NB4 (cell line): ENCODE data around the gene CALM3.
A peak's percentile ranks its signal among the peaks of the same experiment; 100 is the strongest.

Experiments used
- DNase-seq: peaks from one replicate; pipeline ENCODE4 v3.0.0; 2010; ENCODE audit warnings: low read depth
- H3K4me3 ChIP-seq: one replicate; pipeline ENCODE4 v1.5.1; 2011; ENCODE audit warnings: mild to moderate bottlenecking, low read depth, low read length, moderate library complexity
- MYC ChIP-seq: IDR thresholded peaks from 2 replicates; pipeline ENCODE4 v1.6.1; 2011; ENCODE audit warnings: low read depth, low read length
- POLR2A ChIP-seq: IDR thresholded peaks from 2 replicates; pipeline ENCODE4 v1.6.1; 2011; ENCODE audit warnings: mild to moderate bottlenecking; ENCODE audit not compliant: insufficient read length; ENCODE audit errors: extremely low read depth
- TF ChIP-seq, protein P1 (sequence below): IDR thresholded peaks from one replicate; pipeline ENCODE4 v1.5.1; 2012; ENCODE audit warnings: low read depth, low read length
- TF ChIP-seq, protein P2 (sequence below): IDR thresholded peaks from 2 replicates; pipeline ENCODE4 v1.6.1; 2011; ENCODE audit warnings: low read depth, low read length

CALM3 gene

DNA sequence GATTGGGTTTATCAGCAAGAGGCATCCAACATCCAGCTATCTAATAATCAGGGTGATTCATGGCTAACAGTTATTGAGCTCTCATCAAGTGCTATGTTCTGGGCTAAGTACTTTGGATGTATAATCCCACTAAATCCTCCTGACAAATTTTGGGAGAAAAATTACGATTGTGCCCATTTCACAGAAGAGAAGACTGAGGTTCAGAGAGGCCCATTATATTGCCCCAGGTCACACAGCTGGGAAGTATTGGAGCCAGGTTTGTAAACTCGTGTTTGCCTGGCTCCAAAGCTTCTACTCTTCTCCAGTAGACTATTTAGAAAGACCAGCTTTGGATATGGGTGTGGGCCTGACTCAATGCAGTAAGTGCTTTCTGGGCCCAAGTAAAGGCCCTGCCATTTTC is 20.9 kb upstream of the CALM3 start:
- H3K4me3 ChIP-seq = no peak overlapping the region
- TF ChIP-seq, protein P1, sequence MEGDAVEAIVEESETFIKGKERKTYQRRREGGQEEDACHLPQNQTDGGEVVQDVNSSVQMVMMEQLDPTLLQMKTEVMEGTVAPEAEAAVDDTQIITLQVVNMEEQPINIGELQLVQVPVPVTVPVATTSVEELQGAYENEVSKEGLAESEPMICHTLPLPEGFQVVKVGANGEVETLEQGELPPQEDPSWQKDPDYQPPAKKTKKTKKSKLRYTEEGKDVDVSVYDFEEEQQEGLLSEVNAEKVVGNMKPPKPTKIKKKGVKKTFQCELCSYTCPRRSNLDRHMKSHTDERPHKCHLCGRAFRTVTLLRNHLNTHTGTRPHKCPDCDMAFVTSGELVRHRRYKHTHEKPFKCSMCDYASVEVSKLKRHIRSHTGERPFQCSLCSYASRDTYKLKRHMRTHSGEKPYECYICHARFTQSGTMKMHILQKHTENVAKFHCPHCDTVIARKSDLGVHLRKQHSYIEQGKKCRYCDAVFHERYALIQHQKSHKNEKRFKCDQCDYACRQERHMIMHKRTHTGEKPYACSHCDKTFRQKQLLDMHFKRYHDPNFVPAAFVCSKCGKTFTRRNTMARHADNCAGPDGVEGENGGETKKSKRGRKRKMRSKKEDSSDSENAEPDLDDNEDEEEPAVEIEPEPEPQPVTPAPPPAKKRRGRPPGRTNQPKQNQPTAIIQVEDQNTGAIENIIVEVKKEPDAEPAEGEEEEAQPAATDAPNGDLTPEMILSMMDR = no peak
- TF ChIP-seq POLR2A (no peak), MYC (no peak)
- TF ChIP-seq, protein P2, sequence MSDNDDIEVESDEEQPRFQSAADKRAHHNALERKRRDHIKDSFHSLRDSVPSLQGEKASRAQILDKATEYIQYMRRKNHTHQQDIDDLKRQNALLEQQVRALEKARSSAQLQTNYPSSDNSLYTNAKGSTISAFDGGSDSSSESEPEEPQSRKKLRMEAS = no peak
- no peak for DNase-seq

DNA sequence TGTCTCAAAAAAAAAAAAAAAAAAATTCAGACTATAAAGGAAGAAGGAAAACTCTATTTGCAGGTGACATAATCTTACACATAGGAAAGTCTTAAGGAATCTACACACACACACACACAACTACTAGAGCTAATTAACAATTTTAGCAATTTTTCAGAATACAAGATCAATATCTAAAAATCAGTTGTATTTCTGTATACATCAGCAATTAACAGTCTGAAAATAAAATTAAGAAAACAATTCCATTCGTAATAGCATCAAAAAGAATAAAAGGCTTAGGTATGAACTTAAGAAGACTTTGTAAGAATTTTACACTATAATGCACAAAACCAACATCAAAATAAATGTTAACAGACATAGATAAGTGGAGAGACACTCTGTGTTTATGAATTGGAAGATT is 15.6 kb upstream of the CALM3 start:
- no peak overlapping the region for H3K4me3 ChIP-seq
- TF ChIP-seq MYC (no peak), POLR2A (no peak)
- TF ChIP-seq, protein P1 = no peak
- TF ChIP-seq, protein P2 = no peak
- no peak for DNase-seq

- peak; percentile 56 for DNase-seq
- H3K4me3 ChIP-seq = no peak overlapping the region
- TF ChIP-seq, protein P1 = no peak
- TF ChIP-seq POLR2A (no peak), MYC (no peak)
- TF ChIP-seq, protein P2 = no peak
These were observed 14.8 kb upstream of the CALM3 start for GRCh38 chr19:46586294-46586693.

- TF ChIP-seq, protein P1 = no peak
- TF ChIP-seq POLR2A = no peak
- TF ChIP-seq, protein P2 = no peak
- TF ChIP-seq MYC = no peak
- no peak for DNase-seq
- H3K4me3 ChIP-seq = no peak overlapping the region
These were observed 13.3 kb upstream of the CALM3 start for GRCh38 chr19:46587861-46588260.

- no peak overlapping the region for H3K4me3 ChIP-seq
- DNase-seq = no peak
- TF ChIP-seq, protein P2 = no peak
- no peak for TF ChIP-seq POLR2A
- TF ChIP-seq, protein P1 = no peak
- no peak for TF ChIP-seq MYC
These were observed 9.9 kb upstream of the CALM3 start for GRCh38 chr19:46591254-46591653.

DNA sequence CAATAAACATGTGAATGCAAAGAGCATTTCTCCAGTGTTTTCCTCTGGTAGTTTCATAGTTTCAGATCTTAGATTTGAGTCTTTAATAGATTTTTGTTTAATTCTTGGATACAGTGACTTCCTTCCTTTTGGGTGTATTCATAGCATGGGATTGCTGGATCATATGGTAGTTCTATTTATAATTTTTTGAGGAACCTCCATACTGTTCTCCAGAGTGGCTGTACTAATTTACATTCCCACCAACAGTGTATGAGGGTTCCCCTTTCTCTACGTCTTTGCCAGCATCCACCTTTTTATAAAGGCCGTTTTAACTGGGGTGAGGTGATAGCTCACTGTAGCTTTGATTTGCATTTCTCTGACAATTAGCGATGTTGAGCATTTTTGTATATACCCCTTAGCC is 9.3 kb upstream of the CALM3 start:
- DNase-seq = no peak
- H3K4me3 ChIP-seq = no peak overlapping the region
- TF ChIP-seq, protein P2 = no peak
- TF ChIP-seq POLR2A (no peak), MYC (no peak)
- TF ChIP-seq, protein P1 = no peak
